NCI-H146 (cell line): ENCODE data around the gene USP2.
A peak's percentile ranks its signal among the peaks of the same experiment; 100 is the strongest.
"Not testable (repeated sequence)": the region's sequence is repeated elsewhere in the genome, so short reads cannot be mapped to it uniquely, and the experiment has no call there.

Source experiments
- DNase-seq: peaks from one replicate; lab custom pipeline; 2025; lab: John Stamatoyannopoulos, UW

USP2 gene

GRCh38 chr11:119414321-119414720 is 32.8 kb upstream of the USP2 start:
- DNase-seq: no peak

GRCh38 chr11:119412072-119412471 is 30.6 kb upstream of the USP2 start:
- DNase-seq: no peak

- no peak for DNase-seq
Observed at GRCh38 chr11:119410501-119410900, 29.0 kb upstream of the USP2 start.

GRCh38 chr11:119409731-119410130 is 28.2 kb upstream of the USP2 start:
- DNase-seq: no peak

GRCh38 chr11:119406005-119406404 is 24.5 kb upstream of the USP2 start:
- DNase-seq: no peak

GRCh38 chr11:119405448-119405847 is 24.0 kb upstream of the USP2 start:
- DNase-seq: not testable (repeated sequence)

GRCh38 chr11:119404872-119405271 is 23.4 kb upstream of the USP2 start:
- no peak for DNase-seq

- no peak for DNase-seq
Observed at GRCh38 chr11:119403021-119403420, 21.5 kb upstream of the USP2 start.

- DNase-seq: no peak
Observed at GRCh38 chr11:119402470-119402869, 21.0 kb upstream of the USP2 start.

- no peak for DNase-seq
Observed at GRCh38 chr11:119400860-119401259, 19.4 kb upstream of the USP2 start.

- DNase-seq: no peak
Observed at GRCh38 chr11:119397740-119398139, 16.2 kb upstream of the USP2 start.

GRCh38 chr11:119396835-119397234 is 15.3 kb upstream of the USP2 start:
- no peak for DNase-seq

GRCh38 chr11:119391275-119391674 is 9.8 kb upstream of the USP2 start:
- DNase-seq: no peak

- DNase-seq: peak; percentile 84
Observed at GRCh38 chr11:119389611-119390254, 8.2 kb upstream of the USP2 start.

- no peak for DNase-seq
Observed at GRCh38 chr11:119388103-119388502, 6.6 kb upstream of the USP2 start.

- DNase-seq: no peak
Observed at GRCh38 chr11:119384332-119384731, 2.8 kb upstream of the USP2 start.

GRCh38 chr11:119382513-119382912 is 1.0 kb upstream of the USP2 start:
- not testable (repeated sequence) for DNase-seq

- no peak for DNase-seq
Observed at GRCh38 chr11:119382101-119382500, 611 bp upstream of the USP2 start.

- DNase-seq: peak; percentile 52
Observed at GRCh38 chr11:119380827-119381180, 686 bp downstream of the USP2 start.

- DNase-seq: no peak
Observed at GRCh38 chr11:119380160-119380826, 1.2 kb downstream of the USP2 start.

GRCh38 chr11:119378851-119379465 is 2.5 kb downstream of the USP2 start:
- no peak for DNase-seq

- DNase-seq: peak; percentile 16
Observed at GRCh38 chr11:119377961-119378667, 3.4 kb downstream of the USP2 start.
